HG03342 (cell line): Measurements from ENCODE around the gene PIGK.
"Not testable (repeated sequence)": the region's sequence is repeated elsewhere in the genome, so short reads cannot be mapped to it uniquely, and the experiment has no call there.

Experiments used
- ATAC-seq: cut with Tn5 transposase; IDR thresholded peaks from one replicate; pipeline ENCODE4 v1.9.1; 2021; ENCODE audit warnings: mild to moderate bottlenecking, moderate library complexity; ENCODE audit not compliant: unreplicated experiment

Gene PIGK

GRCh38 chr1:77197351-77197750, 21.9 kb downstream of the PIGK start:
- ATAC-seq, result no peak

GRCh38 chr1:77193951-77194350, 25.3 kb downstream of the PIGK start:
- ATAC-seq, result no peak

GRCh38 chr1:77188770-77189169, 30.5 kb downstream of the PIGK start:
- ATAC-seq, result no peak

- not testable (repeated sequence) for ATAC-seq
Measured at GRCh38 chr1:77186907-77187306, 32.3 kb downstream of the PIGK start.

GRCh38 chr1:77182083-77182482, 37.1 kb downstream of the PIGK start:
- ATAC-seq, result no peak

GRCh38 chr1:77179632-77180031, 39.6 kb downstream of the PIGK start:
- no peak for ATAC-seq

GRCh38 chr1:77175230-77175844, 43.9 kb downstream of the PIGK start:
- ATAC-seq, result no peak

GRCh38 chr1:77170687-77171086, 48.5 kb downstream of the PIGK start:
- ATAC-seq, result no peak

- ATAC-seq, result no peak
Measured at GRCh38 chr1:77168358-77168757, 50.9 kb downstream of the PIGK start.

- ATAC-seq, result no peak
Measured at GRCh38 chr1:77164434-77164944, 54.7 kb downstream of the PIGK start.

GRCh38 chr1:77159706-77160105, 59.5 kb downstream of the PIGK start:
- ATAC-seq, result not testable (repeated sequence)

- no peak for ATAC-seq
Measured at GRCh38 chr1:77156214-77156613, 63.0 kb downstream of the PIGK start.

GRCh38 chr1:77146270-77146669, 73.0 kb downstream of the PIGK start:
- ATAC-seq, result no peak

- no peak for ATAC-seq
Measured at GRCh38 chr1:77143529-77144121, 75.6 kb downstream of the PIGK start.

- ATAC-seq, result no peak
Measured at GRCh38 chr1:77139389-77139788, 79.8 kb downstream of the PIGK start.

GRCh38 chr1:77134359-77134758, 84.9 kb downstream of the PIGK start:
- no peak for ATAC-seq

- ATAC-seq, result no peak
Measured at GRCh38 chr1:77133731-77134358, 85.4 kb downstream of the PIGK start.

- ATAC-seq, result peak; percentile 89
Measured at GRCh38 chr1:77126307-77126706, 92.9 kb downstream of the PIGK start.

- no peak for ATAC-seq
Measured at GRCh38 chr1:77121503-77121902, 97.7 kb downstream of the PIGK start.

GRCh38 chr1:77120950-77121349, 98.3 kb downstream of the PIGK start:
- ATAC-seq, result no peak

- no peak for ATAC-seq
Measured at GRCh38 chr1:77118712-77119111, 100.5 kb downstream of the PIGK start.

GRCh38 chr1:77104672-77105071, 114.6 kb downstream of the PIGK start:
- no peak for ATAC-seq
